ENCODE data around the gene ADAMTSL1. TPM values are rescaled to one million over a fixed set of nuclear protein-coding genes. Genes with fewer than 3 reads are reported as not detected.

The ADAMTSL1 gene
- polyA plus RNA-seq, 1 donor: 16.3 TPM

- DNase-seq: no peak
Measured at GRCh38 chr9:18500451-18500850, 26.5 kb downstream of the ADAMTSL1 start.

GRCh38 chr9:18501949-18502348 lies 28.0 kb downstream of the ADAMTSL1 start:
- DNase-seq: no peak

GRCh38 chr9:18502546-18502945 lies 28.6 kb downstream of the ADAMTSL1 start:
- no peak for DNase-seq

GRCh38 chr9:18504707-18505106 lies 30.8 kb downstream of the ADAMTSL1 start:
- DNase-seq: no peak

DNA sequence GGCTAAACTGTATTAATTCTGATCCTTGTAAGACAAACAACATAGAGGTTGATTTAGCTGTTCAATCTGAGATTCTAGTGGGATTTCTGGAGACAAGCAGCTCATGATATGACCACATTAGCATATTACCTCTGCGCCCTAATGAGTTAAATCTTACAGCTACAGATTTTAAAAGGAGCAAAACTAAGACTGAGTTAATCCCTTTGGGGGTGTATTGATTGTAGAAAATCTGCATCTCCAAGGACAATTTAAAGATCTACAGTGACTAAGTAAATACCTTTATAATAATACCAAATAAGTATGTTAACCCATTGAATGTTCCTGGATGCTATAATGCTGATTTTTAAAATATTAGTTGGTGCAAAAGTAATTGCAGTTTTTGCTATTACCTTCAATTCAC lies 33.2 kb downstream of the ADAMTSL1 start:
- DNase-seq: no peak

GRCh38 chr9:18516514-18516913 lies 42.6 kb downstream of the ADAMTSL1 start:
- no peak for DNase-seq

DNA sequence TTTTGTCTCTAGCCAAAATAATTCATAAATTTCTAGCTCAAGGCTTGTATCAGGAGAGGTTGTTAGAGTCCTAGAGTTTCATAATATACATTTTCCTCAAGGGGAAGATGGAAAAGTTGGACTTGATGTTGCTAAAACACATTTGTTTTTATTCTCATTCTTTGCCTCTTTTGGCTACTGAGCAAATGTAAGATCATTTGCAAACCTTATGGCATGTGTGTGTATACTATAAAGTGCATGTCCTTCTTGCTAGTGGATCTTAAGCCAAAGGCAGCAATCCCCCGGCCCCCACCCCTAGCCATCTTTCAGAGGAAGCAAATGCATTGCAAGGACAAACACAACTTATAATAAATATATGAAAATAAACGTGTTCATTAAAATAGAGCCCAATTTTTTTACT lies 43.0 kb downstream of the ADAMTSL1 start:
- DNase-seq: no peak

GRCh38 chr9:18520416-18521047 lies 46.6 kb downstream of the ADAMTSL1 start:
- no peak for DNase-seq

GRCh38 chr9:18526685-18527084 lies 52.7 kb downstream of the ADAMTSL1 start:
- no peak for DNase-seq

GRCh38 chr9:18531136-18532065 lies 57.4 kb downstream of the ADAMTSL1 start:
- no peak for DNase-seq

DNA sequence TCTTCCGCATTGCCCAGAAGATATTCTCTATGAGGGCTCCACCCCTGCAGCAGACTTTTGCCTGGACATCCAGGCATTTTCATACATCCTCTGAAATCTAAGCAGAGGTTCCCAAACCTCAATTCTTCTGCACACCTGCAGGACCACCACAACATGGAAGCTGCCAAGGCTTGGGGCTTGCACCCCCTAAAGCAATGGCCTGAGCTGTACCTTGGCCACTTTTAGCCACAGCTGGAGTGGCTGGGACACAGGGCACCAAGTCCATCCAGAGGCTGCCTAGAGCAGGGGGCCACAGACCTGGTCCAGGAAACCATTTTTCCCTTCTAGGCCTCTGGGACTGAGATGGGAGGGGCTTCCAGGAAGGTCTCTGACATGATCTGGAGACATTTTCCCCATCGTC lies 60.7 kb downstream of the ADAMTSL1 start:
- DNase-seq: no peak

DNA sequence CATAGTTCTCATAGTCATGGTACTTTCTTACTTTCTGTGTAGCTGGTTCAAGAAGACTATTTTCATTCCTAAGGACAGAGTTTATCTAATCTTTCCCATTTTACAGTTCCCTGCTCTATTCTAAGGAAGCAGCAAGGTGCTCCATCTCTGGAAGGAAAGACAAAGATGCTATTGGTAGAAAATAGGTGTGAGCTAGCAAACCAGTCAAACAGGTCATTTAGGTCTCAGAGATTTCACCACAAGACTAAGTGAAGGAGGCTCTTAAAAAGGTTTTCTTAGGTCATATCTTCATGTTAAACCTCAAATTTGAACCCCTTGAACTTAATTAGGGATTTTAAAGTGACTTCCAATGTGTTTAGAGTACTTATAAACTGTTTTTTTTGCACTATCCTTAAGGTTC lies 62.6 kb downstream of the ADAMTSL1 start:
- no peak for DNase-seq

GRCh38 chr9:18539203-18539693 lies 65.3 kb downstream of the ADAMTSL1 start:
- DNase-seq: no peak

GRCh38 chr9:18542837-18543405 lies 69.0 kb downstream of the ADAMTSL1 start:
- no peak for DNase-seq

- no peak for DNase-seq
Measured at GRCh38 chr9:18543406-18544192, 69.6 kb downstream of the ADAMTSL1 start.

DNA sequence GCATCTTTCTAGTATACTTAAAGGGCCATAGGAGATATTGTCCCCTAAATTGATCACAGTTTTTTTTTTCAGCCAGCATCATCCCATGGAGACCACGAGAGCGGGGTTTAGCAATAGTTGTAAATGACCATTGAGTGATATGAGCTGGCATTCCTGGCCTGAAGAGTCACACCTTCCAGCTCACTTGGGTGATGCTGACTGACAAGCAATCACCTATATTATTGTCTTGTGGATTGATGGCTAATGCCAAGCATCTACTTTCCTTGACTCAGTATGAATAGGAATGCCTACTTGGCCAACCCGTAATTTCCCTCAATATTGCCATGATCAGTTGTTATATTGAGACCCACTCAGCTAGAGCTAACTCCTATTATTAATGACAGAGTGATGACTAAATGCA lies 70.5 kb downstream of the ADAMTSL1 start:
- DNase-seq: no peak

- no peak for DNase-seq
Measured at GRCh38 chr9:18545636-18546360, 71.8 kb downstream of the ADAMTSL1 start.

- DNase-seq: no peak
Measured at GRCh38 chr9:18548456-18548855, 74.5 kb downstream of the ADAMTSL1 start.

DNA sequence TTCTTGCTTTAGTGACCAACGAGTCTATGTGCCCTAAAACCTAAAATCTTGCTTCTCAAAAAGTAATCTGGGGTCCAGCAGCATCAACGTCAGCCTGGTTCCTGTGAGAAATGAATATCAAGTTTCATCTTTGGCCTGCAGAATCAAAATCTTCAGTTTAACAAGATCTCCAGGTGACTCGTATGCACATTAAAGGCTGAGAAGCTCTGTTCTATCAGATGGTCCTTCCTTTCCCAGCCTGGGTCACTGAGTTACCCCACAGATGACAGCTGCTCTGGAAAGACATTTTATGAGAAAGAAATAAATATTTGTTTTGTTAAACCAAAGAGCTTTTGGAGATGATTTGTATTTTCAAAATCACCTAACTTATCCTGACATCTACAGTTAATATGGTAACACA lies 75.8 kb downstream of the ADAMTSL1 start:
- no peak for DNase-seq

DNA sequence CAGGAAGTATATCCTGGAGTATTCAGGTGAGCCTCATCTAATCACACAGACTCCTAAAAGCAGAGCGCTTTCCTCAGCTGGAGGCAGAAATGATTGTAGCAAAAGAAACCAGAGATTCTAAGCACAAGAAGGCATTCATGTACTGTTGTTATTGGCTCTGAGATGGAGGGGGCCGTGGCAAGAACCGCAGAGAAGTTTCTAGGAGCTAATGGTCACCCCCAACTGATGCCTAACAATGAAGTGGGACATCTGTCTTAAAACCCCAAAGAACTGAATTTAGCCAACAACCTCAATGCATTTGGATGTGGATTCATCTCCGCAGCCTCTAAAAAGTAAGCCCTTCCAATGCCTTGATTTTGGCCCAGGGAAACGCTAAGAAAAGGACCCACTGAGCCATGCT lies 76.3 kb downstream of the ADAMTSL1 start:
- no peak for DNase-seq

DNA sequence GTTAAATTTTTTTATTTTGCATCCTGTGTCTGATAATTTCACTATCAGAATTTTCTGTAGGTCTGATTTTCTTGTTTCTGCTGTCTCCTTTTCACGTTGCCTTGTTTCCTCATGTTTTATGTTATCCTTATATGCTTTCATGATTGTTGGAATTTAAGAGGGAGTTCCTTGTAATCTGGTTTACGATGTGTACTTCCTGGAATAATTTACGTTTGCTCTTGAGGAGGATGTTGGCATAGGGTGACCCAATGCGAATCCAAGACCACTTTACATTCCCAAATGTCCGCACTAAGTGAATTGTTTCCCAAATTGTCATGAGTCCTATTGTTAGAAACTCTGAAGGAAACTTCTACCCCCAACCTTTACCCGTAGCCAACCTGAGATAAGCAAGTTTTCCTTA lies 80.3 kb downstream of the ADAMTSL1 start:
- DNase-seq: no peak

Data from left kidney (tissue), 2 donors.